Subcutaneous abdominal adipose tissue (tissue), 5 donors: ENCODE results near the gene C14orf132.

Experiments
- H3K27ac ChIP-seq: one replicate; pipeline ENCODE4 v1.7.0; 2013; ENCODE audit warnings: low read depth, mild to moderate bottlenecking, inconsistent platforms, low read length, moderate library complexity
- H3K27me3 ChIP-seq, 5 donors: one replicate each; pipeline ENCODE4 v1.7.0; 2013; ENCODE audit warnings: low read length in 5 of 5, inconsistent platforms in 1 of 5; ENCODE audit not compliant: control insufficient read depth in 5 of 5, insufficient read depth in 4 of 5
- H3K36me3 ChIP-seq, 5 donors: one replicate each; pipeline ENCODE4 v1.7.0; 2013; ENCODE audit warnings: low read length in 5 of 5; ENCODE audit not compliant: control insufficient read depth in 5 of 5, insufficient read depth in 5 of 5
- H3K4me1 ChIP-seq, 5 donors: one replicate each; pipeline ENCODE4 v1.7.0; 2013; ENCODE audit warnings: low read length in 5 of 5, mild to moderate bottlenecking in 3 of 5, moderate library complexity in 1 of 5; ENCODE audit not compliant: control insufficient read depth in 5 of 5, insufficient read depth in 5 of 5
- H3K4me3 ChIP-seq, 5 donors: one replicate each; pipeline ENCODE4 v1.7.0; 2013; ENCODE audit warnings: low read length in 5 of 5, low read depth in 1 of 5
- H3K9ac ChIP-seq, 5 donors: one replicate each; pipeline ENCODE4 v1.7.0; 2013; ENCODE audit warnings: low read length in 5 of 5, mild to moderate bottlenecking in 4 of 5, moderate library complexity in 3 of 5
- H3K9me3 ChIP-seq, 5 donors: one replicate each; pipeline ENCODE4 v1.7.0; 2013; ENCODE audit warnings: low read length in 5 of 5; ENCODE audit not compliant: control insufficient read depth in 5 of 5
- donor health status: healthy.
- donor health status: healthy.
- donor health status: healthy.
- donor health status: healthy.
- donor health status: healthy.

The C14orf132 gene

DNA sequence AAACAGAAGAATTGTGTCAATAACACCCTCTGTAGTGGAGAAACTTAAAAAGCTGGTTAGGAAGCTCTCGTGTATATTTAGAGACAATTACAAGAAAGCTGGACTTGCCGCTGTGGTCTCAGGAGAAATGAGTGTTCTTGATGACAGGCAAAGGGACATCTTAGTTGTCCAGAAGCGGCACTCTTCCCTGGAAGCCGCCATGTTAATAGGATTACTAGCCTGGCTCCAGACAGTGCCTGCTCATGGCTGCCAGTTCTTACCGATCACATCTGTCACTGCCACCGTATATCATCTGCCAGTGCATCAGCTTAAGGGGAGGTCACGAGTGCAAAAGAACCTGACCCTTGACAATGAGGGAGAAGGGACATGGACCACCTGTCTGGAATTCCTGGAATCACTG is 48.9 kb downstream of the C14orf132 start:
- H3K36me3 ChIP-seq = peaks cover 0 to 14% (median 4%) of the 10 kb centered on the region in 5 donors
- no peak overlapping the region for H3K27ac ChIP-seq
- no peak overlapping the region for H3K4me3 ChIP-seq
- H3K9me3 ChIP-seq = no peaks in the 10 kb centered on the region
- H3K4me1 ChIP-seq = peaks cover 0 to 12% (median 9%) of the 10 kb centered on the region in 5 donors
- peaks cover 0 to 23% (median 2%) of the 10 kb centered on the region in 5 donors for H3K27me3 ChIP-seq
- no peak overlapping the region for H3K9ac ChIP-seq

GRCh38 chr14:96088481-96088880 is 49.3 kb downstream of the C14orf132 start:
- H3K36me3 ChIP-seq = peaks cover 0 to 14% (median 4%) of the 10 kb centered on the region in 5 donors
- H3K9me3 ChIP-seq = no peaks in the 10 kb centered on the region
- no peak overlapping the region for H3K4me3 ChIP-seq
- peaks cover 0 to 23% (median 2%) of the 10 kb centered on the region in 5 donors for H3K27me3 ChIP-seq
- H3K4me1 ChIP-seq = peaks cover 0 to 12% (median 9%) of the 10 kb centered on the region in 5 donors
- H3K9ac ChIP-seq = no peak overlapping the region
- no peak overlapping the region for H3K27ac ChIP-seq

DNA sequence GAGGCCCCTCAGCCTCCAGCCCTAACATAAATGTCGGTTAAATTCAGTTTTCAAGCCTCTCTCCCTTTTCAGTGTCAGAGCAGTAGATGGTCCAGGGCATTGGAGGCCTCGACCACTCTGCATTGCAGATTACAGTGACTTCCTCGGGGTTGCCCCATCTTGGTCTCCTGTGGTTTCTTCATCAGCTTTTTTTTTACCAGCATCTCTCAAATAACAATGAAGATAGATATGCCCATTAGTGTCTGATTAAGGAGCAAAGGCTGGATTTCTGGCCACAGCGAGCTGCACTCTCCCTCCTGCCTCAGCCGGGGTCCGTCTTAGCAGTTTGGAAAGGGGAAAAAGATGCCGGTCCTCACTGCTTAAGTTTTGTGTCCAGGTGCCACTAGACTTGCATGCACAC is 49.7 kb downstream of the C14orf132 start:
- H3K9me3 ChIP-seq = no peaks in the 10 kb centered on the region
- H3K36me3 ChIP-seq = peaks cover 0 to 14% (median 4%) of the 10 kb centered on the region in 5 donors
- peaks cover 0 to 12% (median 9%) of the 10 kb centered on the region in 5 donors for H3K4me1 ChIP-seq
- no peak overlapping the region for H3K9ac ChIP-seq
- no peak overlapping the region for H3K4me3 ChIP-seq
- H3K27ac ChIP-seq = no peak overlapping the region
- H3K27me3 ChIP-seq = peaks cover 0 to 26% (median 2%) of the 10 kb centered on the region in 5 donors

- Histone ChIP-seq H3K36me3 (peaks cover 0 to 14% (median 4%) of the 10 kb centered on the region in 5 donors), H3K27me3 (peaks cover 0 to 31% (median 3%) of the 10 kb centered on the region in 5 donors), H3K9ac (no peak overlapping the region), H3K27ac (no peak overlapping the region), H3K4me3 (no peak overlapping the region), H3K4me1 (peaks cover 0 to 12% (median 9%) of the 10 kb centered on the region in 5 donors), H3K9me3 (no peaks in the 10 kb centered on the region)
Observed at GRCh38 chr14:96089401-96089800, 50.2 kb downstream of the C14orf132 start.

- Histone ChIP-seq H3K27ac (no peak overlapping the region), H3K36me3 (peaks cover 0 to 14% (median 4%) of the 10 kb centered on the region in 5 donors), H3K9ac (no peak overlapping the region), H3K27me3 (peaks cover 0 to 27% (median 7%) of the 10 kb centered on the region in 5 donors), H3K4me3 (no peak overlapping the region), H3K4me1 (peaks cover 0 to 12% (median 9%) of the 10 kb centered on the region in 5 donors), H3K9me3 (no peaks in the 10 kb centered on the region)
Observed at GRCh38 chr14:96090441-96091148, 51.4 kb downstream of the C14orf132 start.

DNA sequence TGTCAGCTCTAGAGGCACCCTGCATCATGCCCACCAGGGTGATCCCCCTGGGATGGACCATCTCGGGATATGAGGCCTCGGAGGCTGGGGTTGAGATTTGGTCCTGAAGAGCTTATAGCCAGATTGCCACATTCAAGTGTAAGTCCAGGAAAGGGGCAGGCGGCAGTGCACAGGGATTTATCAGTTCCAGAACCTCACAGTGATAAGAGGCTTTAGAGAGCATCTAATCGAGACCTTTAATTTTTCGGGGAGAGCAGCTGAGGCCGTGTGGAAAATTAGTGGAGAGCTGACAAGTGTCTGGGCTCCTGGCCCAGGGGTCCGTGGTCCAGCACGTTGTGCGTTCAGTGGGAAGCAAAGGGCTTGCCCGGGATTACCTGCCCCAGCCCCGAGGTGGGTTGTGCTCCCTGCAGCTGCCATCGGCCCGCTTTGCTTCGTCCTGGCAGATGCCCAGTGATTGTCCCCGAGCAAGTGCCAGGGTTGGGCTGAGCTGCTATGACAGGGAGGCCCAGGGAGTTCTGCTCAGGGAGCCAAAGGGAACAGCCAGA is 52.1 kb downstream of the C14orf132 start:
- Histone ChIP-seq H3K9ac (no peak overlapping the region), H3K4me1 (peaks cover 0 to 12% (median 9%) of the 10 kb centered on the region in 5 donors), H3K27me3 (peaks cover 0 to 27% (median 7%) of the 10 kb centered on the region in 5 donors)

GRCh38 chr14:96091941-96092411 is 52.8 kb downstream of the C14orf132 start:
- Histone ChIP-seq H3K36me3 (peaks cover 0 to 7% (median 0%) of the 10 kb centered on the region in 5 donors), H3K27me3 (peaks cover 0 to 27% (median 6%) of the 10 kb centered on the region in 5 donors), H3K4me3 (no peak overlapping the region), H3K4me1 (peaks cover 0 to 12% (median 9%) of the 10 kb centered on the region in 5 donors), H3K9ac (no peak overlapping the region), H3K27ac (no peak overlapping the region), H3K9me3 (no peaks in the 10 kb centered on the region)

More for the DNA sequence above, 52.1 kb downstream of the C14orf132 start:
- H3K4me3 ChIP-seq = no peak overlapping the region
- H3K9me3 ChIP-seq = no peaks in the 10 kb centered on the region
- H3K36me3 ChIP-seq = peaks cover 0 to 14% (median 4%) of the 10 kb centered on the region in 5 donors
- no peak overlapping the region for H3K27ac ChIP-seq

DNA sequence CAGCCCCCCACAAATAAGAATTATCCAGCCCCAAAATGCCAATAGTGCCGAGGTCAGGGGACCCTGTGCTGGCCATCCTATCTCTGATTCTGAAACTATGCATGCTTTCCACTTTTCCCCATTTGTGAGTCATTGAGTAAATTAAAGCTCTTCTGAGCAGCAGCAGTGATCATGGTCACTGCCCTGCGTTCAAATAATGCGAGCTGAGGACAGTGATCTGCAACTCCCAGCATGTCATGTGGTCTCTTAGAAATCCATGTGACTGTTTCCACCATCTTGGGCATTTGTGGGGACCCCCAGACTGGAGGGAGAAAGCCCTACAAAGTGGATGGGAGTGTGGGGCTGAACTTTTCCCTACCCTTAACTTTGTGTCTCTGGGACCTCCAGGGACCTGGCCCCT is 53.8 kb downstream of the C14orf132 start:
- Histone ChIP-seq H3K36me3 (peaks cover 0 to 3% (median 0%) of the 10 kb centered on the region in 5 donors), H3K4me3 (no peak overlapping the region), H3K4me1 (peaks cover 0 to 12% (median 9%) of the 10 kb centered on the region in 5 donors), H3K27me3 (peaks cover 6 to 32% (median 11%) of the 10 kb centered on the region in 5 donors), H3K9ac (no peak overlapping the region), H3K27ac (no peak overlapping the region), H3K9me3 (no peaks in the 10 kb centered on the region)

- no peak overlapping the region for H3K9ac ChIP-seq
- no peak overlapping the region for H3K4me3 ChIP-seq
- no peak overlapping the region for H3K27ac ChIP-seq
- peaks cover 6 to 34% (median 13%) of the 10 kb centered on the region in 5 donors for H3K27me3 ChIP-seq
- no peaks in the 10 kb centered on the region for H3K36me3 ChIP-seq
- no peaks in the 10 kb centered on the region for H3K9me3 ChIP-seq
- H3K4me1 ChIP-seq = peaks cover 0 to 12% (median 9%) of the 10 kb centered on the region in 5 donors
Observed at GRCh38 chr14:96094211-96094610, 55.0 kb downstream of the C14orf132 start.

DNA sequence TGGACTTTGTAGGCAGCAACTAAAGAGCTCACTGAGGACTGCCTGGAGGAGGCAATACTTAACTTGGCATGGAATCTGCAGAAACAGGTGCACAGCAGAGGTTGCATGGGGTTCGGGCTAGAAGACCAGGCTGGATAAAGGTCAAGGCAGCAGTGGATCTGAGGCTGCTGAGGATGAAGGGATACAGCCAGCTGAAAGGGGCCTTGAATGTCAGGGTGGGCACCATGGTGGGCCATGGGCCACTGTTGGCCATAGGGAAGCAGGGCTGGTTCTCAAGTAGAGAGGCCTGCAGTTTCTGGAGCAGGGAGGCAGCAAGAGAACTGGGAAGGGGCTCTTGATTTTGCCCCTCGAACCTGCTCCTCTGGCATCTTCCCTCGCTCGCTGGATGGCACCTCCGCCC is 55.5 kb downstream of the C14orf132 start:
- no peaks in the 10 kb centered on the region for H3K9me3 ChIP-seq
- peaks cover 6 to 34% (median 13%) of the 10 kb centered on the region in 5 donors for H3K27me3 ChIP-seq
- no peak overlapping the region for H3K9ac ChIP-seq
- H3K27ac ChIP-seq = no peak overlapping the region
- no peak overlapping the region for H3K4me3 ChIP-seq
- H3K4me1 ChIP-seq = peaks cover 0 to 12% (median 9%) of the 10 kb centered on the region in 5 donors
- no peaks in the 10 kb centered on the region for H3K36me3 ChIP-seq
